GM12892 (cell line): ENCODE results near the gene HERPUD1.

Experiments
- POLR2A ChIP-seq: IDR thresholded peaks from 2 replicates; pipeline ENCODE4 v1.6.1; 2011; ENCODE audit warnings: low read depth, low read length, control low read depth
- POLR2AphosphoS5 ChIP-seq: IDR thresholded peaks from 2 replicates; pipeline ENCODE4 v1.6.1; 2011; ENCODE audit warnings: low read depth, low read length, control low read depth
- TAF1 ChIP-seq: IDR thresholded peaks from 2 replicates; pipeline ENCODE4 v1.6.1; 2011; ENCODE audit warnings: low read depth, mild to moderate bottlenecking, control low read depth, low read length, borderline replicate concordance

GRCh38 chr16:56886826-56887225, 45.1 kb upstream of the HERPUD1 start:
- TF ChIP-seq TAF1: no peak
- TF ChIP-seq POLR2AphosphoS5: no peak
- no peak for TF ChIP-seq POLR2A
